K562 (cell line): ENCODE results near the gene RUNX1. TPM values are rescaled to one million over a fixed set of nuclear protein-coding genes. Genes with fewer than 3 reads are reported as not detected.

Experiments
- ATAC-seq: fragments of 200-7000 bp; cut with Tn5 transposase; 3 replicates; pipeline ENCODE4 v1.9.1; 2020; ENCODE audit warnings: moderate library complexity
- BruUV-seq: library from RNA; stranded (reverse); fragments of 400-500 nt; replicated peaks from 2 replicates; lab custom pipeline; 2021; lab: Mats Ljungman, UMichigan
- CTCF ChIA-PET: fragments of 300-600 bp; formaldehyde crosslinking; extraction: SDS; loops from one replicate; lab custom pipeline; 2021; ENCODE audit warnings: low intra/inter-chr PET ratio; lab: Yijun Ruan, JAX
- POLR2A ChIA-PET: fragments of 300-600, 350-650 bp; sonication (Branson Sonifier 250); formaldehyde crosslinking; extraction: SDS; loops from one replicate; lab custom pipeline; 2021; ENCODE audit warnings: antibody characterized with exemption, inconsistent platforms; lab: Yijun Ruan, JAX
- DNase-seq, 4 experiments: peaks; one replicate each; pipeline versions ENCODE4 v3.0.0 to v3.0.0-alpha.2; 2011 to 2018; ENCODE audit warnings: low spot score in 3 of 4, mixed read lengths in 3 of 4; ENCODE audit errors: extremely low read depth in 1 of 4
- FAIRE-seq: peaks from 2 replicates; lab custom pipeline; 2011; peaks lifted over from hg19 to GRCh38; lab: Jason Lieb, UNC
- H2AFZ ChIP-seq: 2 replicates; pipeline ENCODE4 v1.6.0; 2011; ENCODE audit warnings: low read depth, low read length, control low read depth, inconsistent platforms
- H3K27ac ChIP-seq: fragments of 200-600 bp; 3 replicates; pipeline ENCODE4 v1.8.0; 2011; ENCODE audit warnings: low read depth, mild to moderate bottlenecking, control low read depth, inconsistent platforms, low read length, moderate library complexity, mixed read lengths; ENCODE audit errors: extremely low read depth
- H3K27me3 ChIP-seq, 2 experiments: fragments of 300-600 bp in 1 of 2; 2 replicates in 1 of 2; 3 replicates in 1 of 2; pipeline versions ENCODE4 v1.6.0 to v1.8.0; 2011; ENCODE audit warnings: inconsistent platforms in 2 of 2, low read length in 2 of 2, mild to moderate bottlenecking in 1 of 2, mixed read lengths in 1 of 2, moderate library complexity in 1 of 2; ENCODE audit not compliant: control insufficient read depth in 2 of 2, insufficient read depth in 2 of 2
- H3K36me3 ChIP-seq: fragments of 300-600 bp; 3 replicates; pipeline ENCODE4 v1.8.0; 2011; ENCODE audit warnings: mild to moderate bottlenecking, low read length, inconsistent platforms; ENCODE audit not compliant: control insufficient read depth, insufficient read depth
- H3K4me1 ChIP-seq, 2 experiments: fragments of 200-600 bp in 1 of 2; replicated peaks in 1 of 2; 2 replicates in 1 of 2; 3 replicates in 1 of 2; pipeline versions ENCODE4 v1.5.1 to v1.8.0; 2011; ENCODE audit warnings: inconsistent platforms in 2 of 2, low read length in 2 of 2, mild to moderate bottlenecking in 1 of 2, mixed read lengths in 1 of 2, moderate library complexity in 1 of 2; ENCODE audit not compliant: control insufficient read depth in 2 of 2, insufficient read depth in 2 of 2
- H3K4me2 ChIP-seq: 2 replicates; pipeline ENCODE4 v1.6.1; 2011; ENCODE audit warnings: low read length, control low read depth, inconsistent platforms, mixed read lengths; ENCODE audit not compliant: insufficient read depth
- H3K4me3 ChIP-seq: fragments of 200-600 bp; sonication (generic), shearing (Covaris generic); 2 replicates; pipeline ENCODE4 v1.5.1; 2016; ENCODE audit warnings: control low read depth, inconsistent platforms
- H3K79me2 ChIP-seq: fragments of 200-600 bp; 3 replicates; pipeline ENCODE4 v1.8.0; 2011; ENCODE audit warnings: low read length, inconsistent platforms; ENCODE audit not compliant: control insufficient read depth, insufficient read depth
- H3K9ac ChIP-seq, 2 experiments: 2 replicates each; pipeline versions ENCODE4 v1.6.0 to v1.6.1; 2011; ENCODE audit warnings: low read depth in 2 of 2, low read length in 2 of 2, control low read depth in 1 of 2, inconsistent platforms in 1 of 2, mild to moderate bottlenecking in 1 of 2, mixed read lengths in 1 of 2; ENCODE audit not compliant: insufficient read depth in 1 of 2
- H3K9me1 ChIP-seq: one replicate; pipeline ENCODE4 v1.6.0; 2011; ENCODE audit warnings: inconsistent platforms, mild to moderate bottlenecking, low read length, moderate library complexity; ENCODE audit not compliant: control insufficient read depth, insufficient read depth
- H3K9me3 ChIP-seq: replicated peaks from 2 replicates; pipeline ENCODE4 v1.5.1; 2011; ENCODE audit warnings: low read depth, low read length, inconsistent platforms; ENCODE audit not compliant: control insufficient read depth, insufficient read depth
- H4K20me1 ChIP-seq: replicated peaks from 2 replicates; pipeline ENCODE4 v1.6.1; 2011; ENCODE audit warnings: low read length, inconsistent platforms, mixed read lengths; ENCODE audit not compliant: control insufficient read depth, insufficient read depth
- MECOM ChIP-seq: fragments of 250-450 bp; sonication (Bioruptor Pico); IDR thresholded peaks from 2 replicates; pipeline ENCODE4 v1.8.0; 2022; ENCODE audit warnings: inconsistent platforms
- MEIS2 ChIP-seq: fragments of 450-650 bp; IDR thresholded peaks from 2 replicates; pipeline ENCODE4 v1.6.1; 2014; ENCODE audit warnings: mild to moderate bottlenecking; ENCODE audit not compliant: partially characterized antibody
- PKNOX1 ChIP-seq: fragments of 450-650 bp; IDR thresholded peaks from 2 replicates; pipeline ENCODE4 v1.6.1; 2016
- ZFX ChIP-seq: sonication (generic); formaldehyde crosslinking; IDR thresholded peaks from 2 replicates; pipeline ENCODE4 v1.8.0; 2022; ENCODE audit warnings: mild to moderate bottlenecking, missing genetic modification reagents, moderate library complexity
- ZNF140 ChIP-seq: fragments of 250-450 bp; sonication (Bioruptor Pico); IDR thresholded peaks from 2 replicates; pipeline ENCODE4 v1.8.0; 2021; ENCODE audit warnings: moderate library complexity, mild to moderate bottlenecking, inconsistent platforms
- WGBS: fragments of 100-300 bp; shearing (Covaris generic); methylation state at CpG from one replicate; pipeline ENCODE4 v1.1.6; 2016; ENCODE audit warnings: low coverage, mixed read lengths; ENCODE audit not compliant: insufficient coverage; ENCODE audit errors: missing lambda C conversion rate; 5-methylcytosine and 5-hydroxymethylcytosine counted together
- in situ Hi-C: fragments of 300-500 bp; cut with MboI; formaldehyde crosslinking; loops from 4 replicates; pipeline ENCODE4 v1.15.0; 2018; ENCODE audit warnings: inconsistent platforms, mixed read lengths
- intact Hi-C: fragments of 100-400 bp; cut with micrococcal nuclease; formaldehyde crosslinking; loops from 2 replicates; pipeline ENCODE4 v1.14.2; 2022
- polyA plus RNA-seq, 8 experiments: library from polyadenylated mRNA; depleted of rRNA in 4 of 8; stranded (reverse) in 5 of 8; unstranded in 3 of 8; fragments of >200 nt; fragmentation: Nextera tagmentation in 2 of 8; fragmentation: Illumina TruSeq in 1 of 8; extraction: Ambion mirVana in 2 of 8; extraction: Trizol in 1 of 8; gene quantifications; 2 replicates each; pipeline versions ENCODE4 v1.2.1 to v1.2.3, GENCODE V29; 2011 to 2014; ENCODE audit warnings: inconsistent platforms in 1 of 8, missing spikeins in 1 of 8
- total RNA-seq, 7 experiments: library from RNA; depleted of rRNA in 6 of 7; stranded (reverse); fragments of >200 nt in 6 of 7; fragmentation: Illumina TruSeq in 2 of 7; extraction: Trizol in 2 of 7; gene quantifications; 2 replicates each; pipeline versions ENCODE4 v1.2.1 to v1.2.3, GENCODE V29; 2011 to 2021; ENCODE audit warnings: low replicate concordance in 1 of 7

The RUNX1 gene
- total and polyA plus RNA-seq, 9 of the 15 experiments (the other 6 are each of a cell fraction or from before 2014, with no cell fraction given): 2.2 to 68.6 (median 17.8) TPM

GRCh38 chr21:35070436-35070835 lies 21.3 kb upstream of the RUNX1 start (continued):
- TF ChIP-seq ZFX (CRISPR knock-in tag) (no peak), MECOM (CRISPR knock-in tag) (no peak)

GRCh38 chr21:35066824-35067223 lies 17.7 kb upstream of the RUNX1 start:
- H3K9me3 ChIP-seq: no peaks in the 10 kb centered on the region
- FAIRE-seq (no peak), ATAC-seq (no peak), DNase-seq (no peak)
- TF ChIP-seq ZNF140 (CRISPR knock-in tag): no peak
- TF ChIP-seq PKNOX1: 0 out of 2 replicates have a peak, but pooled peaks have one; percentile 32
- TF ChIP-seq MEIS2: peak; percentile 50
- no peak overlapping the region for H3K4me2 ChIP-seq
- in situ Hi-C loops (no loop called here), intact Hi-C loops (no loop called here)
- no peak overlapping the region for H3K9ac ChIP-seq
- no peak overlapping the region for H3K4me3 ChIP-seq
- H3K27ac ChIP-seq: no peak overlapping the region
- H2AFZ ChIP-seq: no peak overlapping the region
- no peaks in the 10 kb centered on the region for H3K9me1 ChIP-seq
- H3K79me2 ChIP-seq: no peaks in the 10 kb centered on the region
- no peaks in the 10 kb centered on the region for H3K36me3 ChIP-seq
- H3K27me3 ChIP-seq: no peaks in the 10 kb centered on the region
- POLR2A ChIA-PET: interaction anchor here (2.6 kb wide), 1 partner anchor 9 kb away, joined by 5 read pairs; no protein-coding TSS in a partner anchor
- CTCF ChIA-PET: no interaction called here
- no peaks in the 10 kb centered on the region for H3K4me1 ChIP-seq
- BruUV-seq: no TSS peak
- WGBS: 57% methylated on average over 4 of the region's 4 CpGs
- no peaks in the 10 kb centered on the region for H4K20me1 ChIP-seq
